Thyroid gland (tissue), 4 donors: ENCODE data around the gene SH3D19.

Source experiments
- CTCF ChIP-seq, 6 experiments: fragments of 200-600 bp in 3 of 6; fragments of 450-650 bp in 3 of 6; sonication (generic) in 3 of 6; IDR thresholded peaks; one replicate each; pipeline ENCODE4 v1.5.1; 2016 to 2019; ENCODE audit warnings: antibody characterized with exemption in 6 of 6, mild to moderate bottlenecking in 2 of 6, inconsistent platforms in 1 of 6, moderate library complexity in 1 of 6
- POLR2A ChIP-seq, 2 donors: fragments of 450-650 bp; IDR thresholded peaks; one replicate each; pipeline ENCODE4 v1.6.1; 2017; ENCODE audit warnings: antibody characterized with exemption in 2 of 2, mild to moderate bottlenecking in 2 of 2, moderate library complexity in 1 of 2

GRCh38 chr4:151340751-151341385 lies 15.5 kb upstream of the SH3D19 start:
- TF ChIP-seq POLR2A (IDR thresholded peaks at IDR 0.05): no peak
- TF ChIP-seq CTCF (IDR thresholded peaks at IDR 0.05): no peak
